Measurements from ENCODE around the gene MELK. TPM values are rescaled to one million over a fixed set of nuclear protein-coding genes. Genes with fewer than 3 reads are reported as not detected.
"Not testable (repeated sequence)": the region's sequence is repeated elsewhere in the genome, so short reads cannot be mapped to it uniquely, and the experiment has no call there.

The MELK gene
- total RNA-seq, 1 donor from 2014 or later = 1.2 TPM

GRCh38 chr9:36560771-36561170 is 11.9 kb upstream of the MELK start:
- no peak overlapping the region for H3K4me3 Mint-ChIP-seq
- no peaks in the 10 kb centered on the region for H3K27me3 Mint-ChIP-seq
- no peaks in the 10 kb centered on the region for H3K36me3 Mint-ChIP-seq (ENCODE audit: low read depth)
- no peak for ATAC-seq (ENCODE audit: low read depth)
- H3K9me3 Mint-ChIP-seq = no peaks in the 10 kb centered on the region
- TF ChIP-seq CTCF (IDR thresholded peaks at IDR 0.05) = no peak
- intact Hi-C loops (cut with micrococcal nuclease) = no loop called here
- H3K4me1 Mint-ChIP-seq = no peaks in the 10 kb centered on the region
- CTCF ChIA-PET = interaction anchor here (0.6 to 1.8 kb wide), 2 partner anchors 153 to 905 kb away, joined by 3 to 14 read pairs; partner anchors contain the start of gene ZBTB5
- DNase-seq = no peak
- POLR2A ChIA-PET = no interaction called here
- H3K27ac Mint-ChIP-seq = no peak overlapping the region

- CTCF ChIA-PET = interaction anchor here (2.0 kb wide), 1 partner anchor 155 kb away, joined by 7 read pairs; no protein-coding TSS in a partner anchor
- H3K27ac Mint-ChIP-seq; H3K4me3 Mint-ChIP-seq; DNase-seq; H3K36me3 Mint-ChIP-seq (ENCODE audit: low read depth); H3K9me3 Mint-ChIP-seq; POLR2A ChIA-PET; H3K27me3 Mint-ChIP-seq; ATAC-seq (ENCODE audit: low read depth); intact Hi-C loops (cut with micrococcal nuclease); H3K4me1 Mint-ChIP-seq: not testable (repeated sequence)
These were observed 9.9 kb upstream of the MELK start for GRCh38 chr9:36562801-36563200.

GRCh38 chr9:36566813-36567221 is 5.9 kb upstream of the MELK start:
- Mint-ChIP-seq H3K27ac (no peak overlapping the region), H3K36me3 (ENCODE audit: low read depth) (no peaks in the 10 kb centered on the region), H3K27me3 (no peaks in the 10 kb centered on the region), H3K4me1 (no peaks in the 10 kb centered on the region), H3K4me3 (no peak overlapping the region), H3K9me3 (no peaks in the 10 kb centered on the region)
- no peak for TF ChIP-seq CTCF (IDR thresholded peaks at IDR 0.05)
- intact Hi-C loops (cut with micrococcal nuclease) = no loop called here
- POLR2A ChIA-PET = interaction anchor here (0.7 kb wide), 1 partner anchor 529 kb away, joined by 3 read pairs; no protein-coding TSS in a partner anchor
- no peak for DNase-seq
- CTCF ChIA-PET = no interaction called here
- no peak for ATAC-seq (ENCODE audit: low read depth)

DNA sequence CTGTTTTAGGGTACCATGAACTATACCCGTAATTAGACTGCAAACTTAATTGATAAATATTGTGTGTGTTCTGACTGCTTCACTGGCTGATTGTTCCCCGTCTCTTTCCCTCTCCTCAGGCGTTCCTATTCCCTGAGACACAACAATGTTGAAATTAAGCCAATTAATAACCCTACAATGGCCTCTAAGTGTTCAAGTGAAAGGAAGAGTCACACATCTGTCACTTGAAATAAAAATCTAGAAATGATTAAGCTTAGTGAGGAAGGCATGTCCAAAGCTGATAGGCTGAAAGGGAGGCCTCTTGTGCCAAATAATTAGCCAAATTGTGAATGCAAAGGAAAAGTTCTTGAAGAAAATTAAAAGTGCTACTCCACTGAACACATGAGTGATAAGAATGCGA is 4.0 kb upstream of the MELK start:
- ChIA-PET CTCF (interaction anchor here (0.6 to 1.5 kb wide), 2 partner anchors 162 to 238 kb away, joined by 3 to 4 read pairs; no protein-coding TSS in a partner anchor), POLR2A (interaction anchor here (0.7 kb wide), 1 partner anchor 296 kb away, joined by 7 read pairs; no protein-coding TSS in a partner anchor)
- DNase-seq; intact Hi-C loops (cut with micrococcal nuclease); H3K36me3 Mint-ChIP-seq (ENCODE audit: low read depth); H3K9me3 Mint-ChIP-seq; H3K27ac Mint-ChIP-seq; H3K4me3 Mint-ChIP-seq; ATAC-seq (ENCODE audit: low read depth); H3K27me3 Mint-ChIP-seq: not testable (repeated sequence)
- H3K4me1 Mint-ChIP-seq = peaks cover 10% of the 10 kb centered on the region

DNA sequence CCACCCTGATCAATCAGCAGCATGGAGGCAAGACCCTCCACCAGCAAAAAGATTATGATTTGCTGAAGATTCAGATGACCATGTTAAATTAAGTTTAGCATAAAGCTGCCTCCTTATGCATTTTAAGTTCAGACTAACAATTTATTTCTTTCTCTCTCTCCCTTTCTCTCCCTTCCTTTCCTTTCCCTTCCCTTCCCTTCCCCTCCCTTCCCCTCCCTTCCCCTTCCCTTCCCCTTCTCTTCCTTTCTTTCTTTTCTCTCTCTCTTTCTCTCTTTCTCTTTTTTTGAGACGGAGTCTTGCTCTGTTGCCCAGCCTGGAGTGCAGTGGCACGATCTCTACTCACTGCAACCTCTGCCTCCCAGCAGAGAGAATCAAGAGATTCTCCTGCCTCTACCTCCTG is 1.4 kb upstream of the MELK start:
- H3K36me3 Mint-ChIP-seq (ENCODE audit: low read depth) = peaks cover 3% of the 10 kb centered on the region
- ATAC-seq (ENCODE audit: low read depth) (no peak), DNase-seq (no peak)
- no peak for TF ChIP-seq CTCF (IDR thresholded peaks at IDR 0.05)
- H3K9me3 Mint-ChIP-seq = no peaks in the 10 kb centered on the region
- intact Hi-C loops (cut with micrococcal nuclease) = loop anchor here (5.0 kb wide), 1 partner anchor 84 kb away; no protein-coding TSS in a partner anchor
- peaks cover 12% of the 10 kb centered on the region for H3K4me1 Mint-ChIP-seq
- H3K4me3 Mint-ChIP-seq = peak overlapping the region; percentile 12
- CTCF ChIA-PET = no interaction called here
- POLR2A ChIA-PET = interaction anchor here (1.3 kb wide), 1 partner anchor 170 kb away, joined by 3 read pairs; no protein-coding TSS in a partner anchor
- H3K27ac Mint-ChIP-seq = no peak overlapping the region
- H3K27me3 Mint-ChIP-seq = no peaks in the 10 kb centered on the region

DNA sequence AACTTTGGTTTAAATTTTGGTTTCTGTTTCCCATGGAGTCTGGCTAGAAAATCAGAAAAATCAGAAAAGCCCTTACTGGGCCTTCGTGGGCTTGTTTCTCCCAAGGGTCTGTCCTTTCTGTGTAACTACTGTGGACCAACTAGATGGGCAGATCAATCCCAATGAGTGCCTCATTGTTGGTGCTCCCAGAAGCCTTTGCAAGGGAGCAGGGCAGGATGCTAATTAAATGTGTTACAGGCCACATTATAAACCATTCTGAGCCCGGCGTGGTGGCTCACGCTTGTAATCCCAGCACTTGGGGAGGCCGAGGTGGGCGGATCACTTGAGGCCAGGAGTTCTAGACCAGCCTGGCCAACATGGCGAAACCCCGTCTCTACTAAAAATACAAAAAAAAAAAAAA is 1.4 kb downstream of the MELK start:
- H3K27me3 Mint-ChIP-seq; H3K36me3 Mint-ChIP-seq (ENCODE audit: low read depth); ATAC-seq (ENCODE audit: low read depth); H3K9me3 Mint-ChIP-seq; DNase-seq; H3K27ac Mint-ChIP-seq; POLR2A ChIA-PET; CTCF ChIA-PET: not testable (repeated sequence)
- Mint-ChIP-seq H3K4me3 (peak overlapping the region; percentile 88), H3K4me1 (peaks cover 12% of the 10 kb centered on the region)
- intact Hi-C loops (cut with micrococcal nuclease) = loop anchor here (5.0 kb wide), 1 partner anchor 87 kb away; no protein-coding TSS in a partner anchor

All from activated B cell treated with CpG ODN at 0.5 μM for 24 hours (primary cell).